ENCODE results near the gene BPIFB1. TPM values are rescaled to one million over a fixed set of nuclear protein-coding genes. Genes with fewer than 3 reads are reported as not detected.

BPIFB1 gene
- total and polyA plus RNA-seq, 2 experiments from 2014 or later = 0.10 to 0.85 TPM

DNA sequence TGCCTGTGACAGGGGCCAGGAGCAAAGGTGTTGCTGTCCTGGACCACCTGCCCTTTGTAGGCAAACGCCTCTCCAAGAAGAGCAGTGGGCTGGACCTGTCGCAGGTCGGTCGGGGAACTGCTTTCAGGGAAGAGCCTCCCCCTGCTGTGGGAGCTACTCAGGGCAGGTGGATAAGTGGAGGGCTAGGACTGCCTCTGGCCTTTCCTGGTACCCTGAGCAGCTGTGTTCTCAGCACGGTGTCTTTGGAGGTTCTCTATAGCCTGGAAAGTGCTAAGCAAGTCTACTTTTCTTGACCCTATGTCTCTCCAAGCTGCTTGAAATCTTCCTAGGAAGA, 35.0 kb downstream of the BPIFB1 start:
- Histone ChIP-seq H3K27me3 (peaks cover 17% of the 10 kb centered on the region), H3K36me3 (replicated peaks; ENCODE audit: insufficient read depth, low read depth) (no peaks in the 10 kb centered on the region), H3K79me2 (no peaks in the 10 kb centered on the region), H3K4me3 (no peak overlapping the region), H4K20me1 (ENCODE audit: insufficient read depth, poor library complexity, severe bottlenecking) (no peaks in the 10 kb centered on the region), H3K27ac (no peak overlapping the region), H3K4me1 (ENCODE audit: insufficient read depth) (no peaks in the 10 kb centered on the region), H3K9me2 (replicated peaks; ENCODE audit: insufficient read depth) (no peaks in the 10 kb centered on the region), H3K4me2 (no peak overlapping the region), H3K9me3 (ENCODE audit: low read depth) (no peaks in the 10 kb centered on the region), H2AFZ (no peak overlapping the region)
- DNase-seq (ENCODE audit: low spot score) = no peak
- TF ChIP-seq EZH2phosphoT487 (IDR thresholded peaks at IDR 0.05; ENCODE audit: low read depth, severe bottlenecking, unreplicated experiment) (no peak), CTCF (IDR thresholded peaks at IDR 0.05; ENCODE audit: poor library complexity) (no peak), EZH2 (IDR thresholded peaks at IDR 0.05; ENCODE audit: borderline replicate concordance) (no peak)
- WGBS (ENCODE audit: low lambda C conversion rate, missing lambda C conversion rate) = 45% methylated on average over 5 of the region's 5 CpGs

DNA sequence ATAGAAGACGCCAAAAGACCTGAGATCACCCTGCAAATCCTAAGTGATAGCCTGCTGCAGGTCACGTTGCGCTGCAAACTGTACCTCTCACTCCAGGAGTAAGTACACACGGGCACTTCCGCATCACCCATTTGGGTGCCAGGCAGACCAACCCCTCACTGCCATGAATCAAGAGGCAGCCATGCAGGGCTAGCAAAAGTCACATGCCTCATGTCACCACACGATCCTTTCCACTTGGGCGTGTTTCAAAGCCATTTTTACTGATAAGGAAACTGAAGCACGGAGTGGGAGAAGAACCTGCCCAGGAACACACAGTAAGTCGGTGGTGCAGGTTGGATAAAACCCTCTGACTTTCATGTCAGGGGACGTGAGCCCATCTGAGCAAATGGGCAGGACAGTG, 37.0 kb downstream of the BPIFB1 start:
- Histone ChIP-seq H2AFZ (no peak overlapping the region), H4K20me1 (ENCODE audit: insufficient read depth, poor library complexity, severe bottlenecking) (no peaks in the 10 kb centered on the region), H3K9me2 (replicated peaks; ENCODE audit: insufficient read depth) (no peaks in the 10 kb centered on the region), H3K36me3 (replicated peaks; ENCODE audit: insufficient read depth, low read depth) (no peaks in the 10 kb centered on the region), H3K27me3 (peaks cover 17% of the 10 kb centered on the region), H3K4me3 (no peak overlapping the region), H3K9me3 (ENCODE audit: low read depth) (no peaks in the 10 kb centered on the region), H3K4me1 (ENCODE audit: insufficient read depth) (no peaks in the 10 kb centered on the region), H3K4me2 (no peak overlapping the region), H3K27ac (no peak overlapping the region), H3K79me2 (no peaks in the 10 kb centered on the region)
- no peak for DNase-seq (ENCODE audit: low spot score)
- TF ChIP-seq EZH2phosphoT487 (IDR thresholded peaks at IDR 0.05; ENCODE audit: low read depth, severe bottlenecking, unreplicated experiment) = no peak
- TF ChIP-seq EZH2 (IDR thresholded peaks at IDR 0.05; ENCODE audit: borderline replicate concordance) = no peak
- no peak for TF ChIP-seq CTCF (IDR thresholded peaks at IDR 0.05; ENCODE audit: poor library complexity)
- 78% methylated on average over 10 of the region's 10 CpGs for WGBS (ENCODE audit: low lambda C conversion rate, missing lambda C conversion rate)

- no peak for TF ChIP-seq CTCF (IDR thresholded peaks at IDR 0.05; ENCODE audit: poor library complexity)
- no peak for TF ChIP-seq EZH2 (IDR thresholded peaks at IDR 0.05; ENCODE audit: borderline replicate concordance)
- no peak for TF ChIP-seq EZH2phosphoT487 (IDR thresholded peaks at IDR 0.05; ENCODE audit: low read depth, severe bottlenecking, unreplicated experiment)
- Histone ChIP-seq H3K79me2 (no peaks in the 10 kb centered on the region), H3K27me3 (peaks cover 15% of the 10 kb centered on the region), H3K4me2 (no peak overlapping the region), H3K27ac (no peak overlapping the region), H2AFZ (no peak overlapping the region), H4K20me1 (ENCODE audit: insufficient read depth, poor library complexity, severe bottlenecking) (no peaks in the 10 kb centered on the region), H3K9me3 (ENCODE audit: low read depth) (no peaks in the 10 kb centered on the region), H3K4me1 (ENCODE audit: insufficient read depth) (no peaks in the 10 kb centered on the region), H3K9me2 (replicated peaks; ENCODE audit: insufficient read depth) (no peaks in the 10 kb centered on the region), H3K4me3 (no peak overlapping the region), H3K36me3 (replicated peaks; ENCODE audit: insufficient read depth, low read depth) (no peaks in the 10 kb centered on the region)
- WGBS (ENCODE audit: low lambda C conversion rate, missing lambda C conversion rate) = 63% methylated on average over 3 of the region's 3 CpGs
- DNase-seq (ENCODE audit: low spot score) = no peak
Measured at GRCh38 chr20:33322456-33322855, 39.4 kb downstream of the BPIFB1 start.

DNA sequence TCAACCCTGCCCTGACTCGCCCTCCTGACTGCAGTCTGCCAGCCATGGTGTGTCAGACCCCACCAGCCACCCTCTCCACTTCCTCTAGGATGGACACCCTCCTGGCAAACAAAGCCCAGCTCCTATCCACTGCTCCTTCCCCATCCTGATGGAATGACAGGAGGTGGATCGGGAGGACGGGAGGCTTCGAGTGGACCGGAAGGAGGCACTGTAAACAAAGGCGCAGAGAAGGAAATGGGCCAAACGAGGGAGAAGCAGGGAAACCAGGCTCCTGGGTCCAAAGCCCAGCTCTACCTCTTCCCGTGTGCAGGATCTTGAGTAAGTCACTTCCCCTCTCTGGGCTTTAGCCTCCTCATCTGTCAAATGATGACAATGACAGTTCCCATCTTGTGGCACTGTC, 40.2 kb downstream of the BPIFB1 start:
- WGBS (ENCODE audit: low lambda C conversion rate, missing lambda C conversion rate) = 78% methylated on average over 8 of the region's 8 CpGs
- TF ChIP-seq CTCF (IDR thresholded peaks at IDR 0.05; ENCODE audit: poor library complexity) (no peak), EZH2 (IDR thresholded peaks at IDR 0.05; ENCODE audit: borderline replicate concordance) (no peak), EZH2phosphoT487 (IDR thresholded peaks at IDR 0.05; ENCODE audit: low read depth, severe bottlenecking, unreplicated experiment) (no peak)
- Histone ChIP-seq H2AFZ (no peak overlapping the region), H3K27me3 (peaks cover 7% of the 10 kb centered on the region), H3K79me2 (no peaks in the 10 kb centered on the region), H3K9me3 (ENCODE audit: low read depth) (no peaks in the 10 kb centered on the region), H3K4me1 (ENCODE audit: insufficient read depth) (no peaks in the 10 kb centered on the region), H3K4me2 (no peak overlapping the region), H3K27ac (no peak overlapping the region), H4K20me1 (ENCODE audit: insufficient read depth, poor library complexity, severe bottlenecking) (no peaks in the 10 kb centered on the region), H3K9me2 (replicated peaks; ENCODE audit: insufficient read depth) (no peaks in the 10 kb centered on the region), H3K36me3 (replicated peaks; ENCODE audit: insufficient read depth, low read depth) (no peaks in the 10 kb centered on the region), H3K4me3 (no peak overlapping the region)
- no peak for DNase-seq (ENCODE audit: low spot score)
